HG03097 (cell line): ENCODE data around the gene MGP.

Experiments used
- ATAC-seq: cut with Tn5 transposase; IDR thresholded peaks from one replicate; pipeline ENCODE4 v1.9.1; 2021; ENCODE audit not compliant: unreplicated experiment, low FRiP score

MGP gene

DNA sequence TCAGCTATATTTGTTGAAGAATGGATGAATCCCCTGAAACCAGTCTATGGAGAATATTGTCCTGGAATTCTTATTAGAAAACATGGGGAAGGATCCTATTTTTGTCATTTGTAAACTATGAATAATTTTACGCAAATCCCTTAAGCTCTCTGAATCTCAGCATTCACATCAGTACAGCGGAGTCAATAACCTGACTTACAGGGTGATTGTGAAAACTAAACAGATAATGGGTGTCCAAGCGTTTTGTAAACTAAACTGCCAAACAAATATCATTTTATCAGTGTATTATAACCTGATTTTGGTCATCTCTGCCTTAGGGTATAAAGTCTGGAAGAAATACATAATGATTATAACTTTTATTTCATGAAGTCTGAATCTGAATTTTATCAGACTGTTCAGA lies 52.3 kb downstream of the MGP start:
- ATAC-seq, result no peak
